HG02943 (cell line): Measurements from ENCODE around the gene RALBP1.

Source experiments
- ATAC-seq: cut with Tn5 transposase; IDR thresholded peaks from one replicate; pipeline ENCODE4 v1.9.1; 2021; ENCODE audit warnings: mild to moderate bottlenecking, low read depth, moderate library complexity; ENCODE audit not compliant: unreplicated experiment

Gene RALBP1

DNA sequence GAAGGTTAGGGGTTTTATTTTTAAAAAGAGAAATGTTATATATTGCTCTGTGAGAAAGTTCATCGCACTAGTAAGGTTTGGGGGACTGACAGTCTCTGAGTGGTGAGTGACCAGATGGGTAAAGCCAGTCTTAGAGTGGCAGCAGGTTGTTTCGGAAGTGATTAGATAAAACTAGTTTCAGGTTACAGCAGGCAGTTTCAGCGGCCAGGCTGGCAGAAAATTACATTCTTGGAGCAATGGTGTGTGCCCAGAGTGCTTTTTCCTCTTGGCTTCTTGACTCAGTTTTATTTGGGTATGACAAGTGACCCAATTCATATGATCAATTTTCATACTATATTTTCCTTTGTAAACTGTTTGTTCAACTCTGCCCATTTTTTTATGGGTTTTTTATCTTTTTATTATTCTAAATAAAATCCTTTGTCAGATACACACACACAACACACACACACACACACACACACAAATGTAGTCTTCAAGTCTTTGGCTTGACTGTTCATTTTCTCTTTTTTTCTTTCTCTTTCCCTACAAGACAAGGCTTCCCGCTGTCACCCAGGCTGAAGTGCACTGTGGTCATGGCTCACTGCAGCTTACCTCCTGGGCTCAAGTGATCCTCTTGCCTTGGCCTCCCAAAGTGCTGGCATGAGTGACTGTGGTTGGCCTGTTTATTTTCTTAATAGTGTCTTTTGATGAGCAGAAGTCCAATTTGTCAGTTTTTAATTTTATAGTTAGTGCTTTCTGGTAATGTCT is 30.9 kb downstream of the RALBP1 start:
- ATAC-seq = no peak

DNA sequence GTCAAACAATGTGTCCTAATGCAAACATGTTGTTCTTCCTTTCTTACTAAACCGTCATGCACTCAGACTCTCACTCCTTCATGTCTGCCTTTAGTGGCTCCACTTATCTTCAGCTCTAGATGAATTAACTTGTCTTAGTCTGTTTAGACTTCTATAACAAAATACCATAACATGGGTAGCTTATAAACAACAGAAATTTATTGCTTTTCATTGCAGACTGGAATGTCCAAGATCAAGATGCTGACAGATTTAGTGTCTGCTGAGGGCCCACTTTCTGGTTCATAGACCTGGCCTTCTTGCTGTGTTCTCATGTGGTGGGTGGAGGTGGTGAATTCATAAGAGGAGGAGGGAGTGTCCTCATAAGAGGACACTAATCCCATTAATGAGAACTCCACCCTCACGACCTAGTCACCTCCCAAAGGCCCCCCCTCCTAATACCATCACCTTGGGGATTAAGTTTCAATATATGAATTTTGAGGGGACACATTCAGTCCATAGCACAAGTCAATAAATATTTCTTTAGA is 32.3 kb downstream of the RALBP1 start:
- no peak for ATAC-seq

DNA sequence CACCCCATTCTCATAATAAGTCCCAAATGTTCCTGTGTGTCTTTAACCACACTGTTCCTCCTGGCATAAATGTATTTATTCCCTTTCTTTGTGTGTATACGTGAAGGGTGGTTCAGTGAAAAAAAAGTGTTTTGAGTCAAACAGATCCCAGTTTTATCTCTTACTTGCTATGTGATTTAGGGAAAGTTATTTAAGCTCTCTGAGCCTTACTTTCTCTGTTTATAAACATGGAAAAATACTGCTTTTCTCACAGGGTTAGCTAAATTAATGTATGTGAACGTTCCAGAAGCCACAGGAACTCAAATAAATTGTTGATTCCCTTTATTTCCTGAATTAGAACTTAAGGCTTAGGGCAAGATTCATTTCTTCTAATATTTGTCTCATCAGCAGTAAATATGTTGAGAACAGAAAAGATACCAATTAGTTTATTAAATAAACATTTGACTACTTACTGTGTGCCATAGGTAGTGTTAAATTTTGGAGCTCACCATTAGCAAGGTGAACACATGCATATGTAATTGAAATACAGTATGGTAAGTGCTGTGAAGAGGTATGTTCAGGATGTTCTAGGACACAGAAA is 33.2 kb downstream of the RALBP1 start:
- ATAC-seq = no peak

DNA sequence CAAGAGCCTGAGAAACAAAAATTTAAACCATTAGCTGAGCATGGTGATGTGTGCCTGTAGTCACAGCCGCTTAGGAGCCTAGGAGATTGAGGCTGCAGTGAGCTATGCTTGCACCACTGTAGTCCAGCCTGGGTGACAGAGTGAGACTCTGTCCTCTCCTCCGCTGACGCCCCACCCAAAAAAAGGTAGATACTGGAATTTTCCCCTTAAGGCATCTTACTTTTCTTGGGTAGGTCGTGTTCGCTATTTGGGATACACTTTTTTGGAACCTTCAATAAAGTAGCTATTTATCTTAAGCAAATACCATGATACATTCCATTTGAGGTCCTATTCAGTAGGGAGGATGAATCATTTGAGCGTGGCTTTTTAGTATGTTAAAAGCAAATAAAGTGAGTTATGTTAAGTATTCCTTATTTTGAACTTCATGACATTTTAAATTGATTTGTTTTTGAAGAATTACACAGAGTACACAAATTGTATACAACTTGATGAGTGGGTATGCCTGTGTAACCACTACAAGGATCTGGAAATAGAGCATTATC is 38.7 kb downstream of the RALBP1 start:
- ATAC-seq = no peak

DNA sequence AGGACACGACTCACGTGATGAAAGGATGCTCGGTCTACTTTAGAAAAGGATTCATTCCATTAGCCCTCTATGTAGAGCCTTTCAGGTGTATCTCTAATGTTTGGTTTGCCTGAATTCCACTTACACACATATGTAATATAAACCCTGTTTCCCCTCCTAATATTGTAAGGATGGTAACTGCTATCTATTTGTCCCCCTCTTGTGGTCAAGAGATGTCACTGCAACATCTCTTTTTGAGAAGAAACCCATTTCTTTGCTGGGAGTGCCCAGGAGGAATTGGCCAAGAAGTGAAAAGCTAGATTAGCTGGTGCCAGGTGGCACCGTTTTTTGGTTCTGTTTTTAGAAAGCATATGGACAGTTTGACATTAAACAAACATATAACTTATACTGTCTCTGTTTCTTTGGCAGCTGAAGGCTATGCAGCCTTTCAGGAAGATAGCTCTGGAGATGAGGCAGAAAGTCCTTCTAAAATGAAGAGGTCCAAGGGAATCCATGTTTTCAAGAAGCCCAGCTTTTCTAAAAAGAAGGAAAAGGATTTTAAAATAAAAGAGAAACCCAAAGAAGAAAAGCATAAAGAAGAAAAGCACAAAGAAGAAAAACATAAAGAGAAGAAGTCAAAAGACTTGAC is 41.2 kb downstream of the RALBP1 start:
- ATAC-seq = no peak

DNA sequence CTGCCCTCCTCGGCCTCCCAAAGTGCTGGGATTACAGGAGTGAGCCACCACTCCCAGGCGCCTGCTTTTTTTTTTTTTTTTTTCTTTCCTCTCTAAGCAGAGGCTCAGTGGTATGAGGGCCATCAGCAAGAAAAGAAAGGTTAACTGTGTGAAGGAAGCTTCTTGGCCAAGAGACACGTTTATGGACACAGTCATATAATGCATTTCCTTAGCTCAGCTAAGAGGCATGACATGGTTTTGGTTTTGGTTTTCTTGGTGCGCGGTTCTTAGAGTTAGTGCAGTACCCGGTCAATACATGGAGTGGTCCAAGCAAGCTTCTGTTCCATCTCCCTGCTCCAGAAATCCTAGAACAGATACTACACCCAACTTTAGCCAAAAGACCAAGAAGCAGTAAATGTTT is 42.6 kb downstream of the RALBP1 start:
- no peak for ATAC-seq

DNA sequence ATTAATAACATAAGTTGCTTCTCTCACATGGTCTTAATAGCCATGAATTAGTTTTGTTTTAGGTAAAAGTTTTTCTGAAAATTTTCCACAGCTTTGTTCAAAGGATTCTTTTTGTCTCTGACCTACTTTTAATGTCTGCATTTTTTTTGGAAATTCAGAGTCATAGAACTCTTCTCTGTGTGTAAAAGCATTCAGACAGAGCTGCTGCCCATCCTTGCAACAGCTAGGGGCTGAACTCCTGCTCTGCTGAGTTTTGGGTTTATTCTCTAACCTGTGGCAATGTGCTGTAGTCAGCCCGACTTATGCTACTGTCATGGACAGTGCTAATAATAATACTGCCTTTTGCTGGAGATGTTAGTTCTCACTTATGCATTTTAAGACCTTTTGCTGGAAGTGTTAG is 44.1 kb downstream of the RALBP1 start:
- no peak for ATAC-seq

DNA sequence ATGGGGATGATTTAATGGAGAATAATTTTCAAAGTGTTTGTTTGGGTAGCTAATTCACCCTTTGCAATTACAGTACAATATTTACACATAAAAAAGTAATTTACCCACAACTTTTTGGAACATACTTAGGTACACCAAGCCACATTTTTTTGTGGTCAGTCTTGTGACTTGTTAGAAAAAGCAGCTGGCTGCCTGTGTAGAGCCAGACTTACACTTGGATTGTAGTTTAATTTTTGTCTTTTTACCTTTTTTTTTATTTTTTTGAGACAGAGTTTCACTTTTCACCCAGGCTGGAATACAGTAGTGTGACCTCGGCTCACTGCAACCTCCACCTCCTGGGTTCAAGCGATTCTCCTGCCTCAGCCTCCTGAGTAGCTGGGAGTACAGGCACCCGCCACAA is 45.4 kb downstream of the RALBP1 start:
- no peak for ATAC-seq

DNA sequence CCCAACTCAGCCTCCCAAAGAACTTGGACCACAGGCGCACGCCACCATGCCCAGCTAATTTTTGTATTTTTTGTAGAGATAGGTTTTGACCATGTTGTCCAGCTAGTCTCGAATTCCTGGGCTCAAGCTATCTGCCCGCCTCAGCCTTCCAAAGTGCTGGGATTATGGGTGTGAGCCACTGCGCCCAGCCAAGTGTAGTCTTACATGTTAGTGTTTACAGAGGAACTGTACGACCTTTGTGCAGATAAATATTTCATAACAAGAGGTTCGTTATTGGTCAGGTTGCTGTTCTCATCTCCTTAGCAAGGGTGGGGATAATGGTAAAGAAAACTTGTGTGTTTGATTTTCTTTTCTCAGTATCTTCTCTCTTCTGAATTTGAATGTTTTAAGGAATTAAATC is 46.5 kb downstream of the RALBP1 start:
- ATAC-seq = no peak

DNA sequence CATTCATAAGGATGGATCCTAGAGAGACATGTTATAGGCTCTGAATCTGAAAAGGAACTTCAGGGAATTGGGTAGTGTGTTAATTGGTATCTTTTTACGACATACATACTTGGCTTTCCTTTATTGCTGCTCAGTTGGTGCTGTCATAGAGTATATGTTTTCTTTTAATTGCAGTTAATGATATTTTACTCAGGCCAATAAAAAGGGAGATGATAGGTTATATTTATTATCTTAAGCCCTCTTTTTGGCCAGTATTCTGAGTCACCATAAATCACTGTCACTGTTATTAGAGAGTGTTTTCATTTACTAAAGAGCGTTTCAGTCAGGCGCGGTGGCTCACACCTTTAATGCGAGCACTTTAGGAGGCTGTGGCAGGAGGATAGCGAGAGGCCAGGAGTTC is 47.6 kb downstream of the RALBP1 start:
- ATAC-seq = no peak

DNA sequence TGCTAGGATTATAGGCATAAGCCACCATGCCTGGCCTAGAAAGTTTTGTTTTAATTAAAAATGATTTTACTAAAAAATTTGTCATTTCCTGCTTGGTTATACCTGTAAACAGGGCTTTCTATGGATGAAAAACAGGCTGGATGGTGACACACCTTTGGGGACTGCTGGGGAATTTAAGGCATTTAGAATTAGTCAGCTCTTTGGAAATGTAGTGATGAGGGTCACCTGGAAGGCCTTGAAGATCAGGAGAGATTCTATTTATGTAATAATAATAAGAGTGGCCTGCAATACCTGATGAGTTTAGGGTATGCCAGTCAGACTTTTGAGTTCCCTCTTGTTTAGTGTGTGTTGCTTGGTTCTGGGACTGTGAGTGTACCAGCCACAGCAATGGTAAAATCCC is 51.1 kb downstream of the RALBP1 start:
- ATAC-seq = no peak

DNA sequence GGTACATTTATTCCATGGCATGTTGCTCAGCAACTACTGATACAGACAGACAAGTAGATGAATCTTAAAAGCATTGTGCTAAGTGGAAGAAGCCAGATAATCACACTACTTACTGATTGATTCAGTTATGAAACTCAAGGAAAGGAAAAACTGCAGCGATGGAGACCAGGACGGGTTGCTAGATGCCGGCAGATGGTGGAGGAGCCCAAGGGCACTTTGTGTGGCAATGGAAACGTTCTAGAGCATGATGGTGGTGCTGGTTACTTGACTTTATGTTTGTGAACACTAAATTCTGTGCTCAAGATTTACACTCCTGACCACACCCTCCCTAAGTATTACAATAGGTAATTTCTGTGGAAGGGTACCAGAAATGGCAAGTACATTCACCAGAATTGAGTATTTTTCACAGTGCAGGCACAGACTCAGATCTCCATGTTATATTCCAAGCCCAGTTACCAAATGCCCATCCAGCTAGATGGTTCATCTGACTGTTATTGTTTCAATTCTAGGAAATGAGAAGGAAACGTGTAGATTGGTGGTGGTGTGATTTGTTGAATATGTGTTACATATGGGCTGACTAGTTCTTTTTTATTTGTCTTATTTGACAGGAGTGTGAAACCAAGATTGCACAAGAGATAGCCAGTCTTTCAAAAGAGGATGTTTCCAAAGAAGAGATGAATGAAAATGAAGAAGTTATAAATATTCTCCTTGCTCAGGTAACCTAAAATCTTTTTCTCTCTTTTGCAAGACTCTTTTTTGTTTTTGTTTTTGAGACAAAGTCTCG is 55.1 kb downstream of the RALBP1 start:
- no peak for ATAC-seq

DNA sequence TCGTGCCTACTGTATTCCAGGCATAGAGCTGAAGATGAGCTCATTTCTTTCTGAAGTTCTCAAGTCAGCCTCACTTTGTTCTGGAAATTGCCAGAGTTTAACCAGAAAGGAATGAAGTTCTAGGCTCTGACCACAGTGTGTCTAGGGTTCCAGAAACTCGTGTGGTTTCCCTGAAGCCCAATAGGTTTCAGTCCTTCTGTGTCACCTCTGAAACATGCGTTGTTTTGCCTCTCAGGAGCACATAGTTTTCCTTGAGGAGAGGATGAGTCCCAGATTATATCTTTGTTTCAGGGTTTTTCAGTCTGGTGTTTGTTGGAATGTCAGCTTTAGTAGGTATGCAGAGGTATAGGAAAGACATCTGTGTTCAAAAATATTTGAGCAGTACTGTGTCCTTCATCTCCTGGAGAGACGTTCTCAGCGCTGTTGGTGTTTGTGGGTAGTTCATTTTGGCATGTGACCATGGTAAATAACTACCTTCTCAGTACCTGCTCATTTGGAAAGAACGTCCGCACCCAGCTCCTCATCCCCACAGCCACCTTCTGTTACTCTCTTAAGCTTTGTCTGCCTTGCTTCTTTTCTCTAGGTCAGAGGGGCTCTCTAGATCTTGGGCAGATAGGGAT is 56.6 kb downstream of the RALBP1 start:
- ATAC-seq = no peak

DNA sequence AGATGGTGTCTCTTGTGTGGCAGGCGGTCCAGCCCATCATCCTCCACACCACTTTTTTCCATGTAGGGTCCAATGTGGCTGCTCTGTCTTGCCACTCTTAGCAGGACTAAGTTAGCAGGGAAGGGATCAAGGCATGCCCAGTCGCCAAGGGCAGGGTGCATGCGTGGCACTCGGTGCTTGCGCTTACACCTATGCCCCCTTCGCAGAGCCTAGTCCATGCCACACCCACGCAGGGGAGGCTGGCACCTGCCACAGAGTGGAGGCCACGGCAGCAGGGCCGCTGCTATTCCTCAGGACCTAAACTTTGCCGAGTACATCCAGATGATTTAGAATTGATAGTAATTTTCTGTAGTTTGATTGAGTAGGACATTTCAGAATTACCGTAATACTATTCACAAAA is 59.5 kb downstream of the RALBP1 start:
- ATAC-seq = no peak

DNA sequence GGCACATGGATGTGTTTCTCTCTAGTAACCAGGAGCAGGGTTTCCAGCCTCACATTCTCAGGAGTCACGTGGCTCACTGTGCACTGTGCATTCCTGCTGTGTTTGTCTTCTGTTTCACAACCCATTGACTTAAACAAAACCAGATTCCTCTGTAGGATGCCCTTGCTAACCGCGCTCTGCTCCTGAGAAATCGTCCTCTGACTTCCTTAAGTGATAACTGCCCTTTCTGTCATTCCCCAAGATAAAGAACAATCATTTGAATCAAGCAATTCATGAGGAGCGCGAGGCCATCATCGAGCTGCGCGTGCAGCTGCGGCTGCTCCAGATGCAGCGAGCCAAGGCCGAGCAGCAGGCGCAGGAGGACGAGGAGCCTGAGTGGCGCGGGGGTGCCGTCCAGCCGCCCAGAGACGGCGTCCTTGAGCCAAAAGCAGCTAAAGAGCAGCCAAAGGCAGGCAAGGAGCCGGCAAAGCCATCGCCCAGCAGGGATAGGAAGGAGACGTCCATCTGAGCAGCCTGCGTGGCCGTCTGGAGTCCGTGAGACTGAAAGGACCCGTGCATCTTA is 60.2 kb downstream of the RALBP1 start:
- ATAC-seq = no peak

DNA sequence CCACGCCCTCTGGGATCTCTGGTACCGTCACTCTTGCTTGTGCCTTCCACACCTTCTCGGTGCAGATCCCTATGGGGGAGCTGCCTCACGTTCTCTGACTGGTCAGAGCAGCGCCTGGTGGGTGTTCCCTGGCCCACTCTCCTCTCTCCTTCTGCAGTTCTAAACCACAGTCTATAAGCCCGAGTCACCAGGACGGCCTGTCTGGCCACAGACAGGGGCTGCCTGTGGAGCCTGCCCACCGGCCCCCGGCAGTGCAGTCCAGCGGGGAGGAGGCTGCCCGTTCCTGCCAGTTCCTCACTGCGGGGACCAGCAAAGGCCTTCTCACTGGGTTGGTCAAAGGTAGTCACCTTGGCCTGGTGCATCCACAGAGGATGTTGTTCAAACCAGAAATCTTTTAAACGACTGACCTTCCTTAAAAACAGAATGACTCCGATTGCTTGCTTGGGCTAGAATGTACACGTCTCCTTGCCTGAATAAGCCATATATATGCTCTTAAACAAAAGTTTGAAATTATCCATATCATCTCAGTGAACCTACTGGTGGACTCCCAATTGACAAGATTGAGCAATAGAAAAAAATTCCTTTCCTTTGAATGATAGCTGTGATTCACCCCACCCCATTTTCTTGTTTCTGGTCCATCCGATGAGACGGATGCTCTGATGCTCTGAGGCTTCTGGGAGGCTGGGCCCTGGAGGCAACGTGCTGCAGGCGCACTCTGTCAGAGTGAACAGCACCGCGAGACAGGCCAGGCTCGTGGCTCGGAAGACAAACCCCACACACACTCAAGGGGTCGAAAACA is 61.2 kb downstream of the RALBP1 start:
- ATAC-seq = no peak

DNA sequence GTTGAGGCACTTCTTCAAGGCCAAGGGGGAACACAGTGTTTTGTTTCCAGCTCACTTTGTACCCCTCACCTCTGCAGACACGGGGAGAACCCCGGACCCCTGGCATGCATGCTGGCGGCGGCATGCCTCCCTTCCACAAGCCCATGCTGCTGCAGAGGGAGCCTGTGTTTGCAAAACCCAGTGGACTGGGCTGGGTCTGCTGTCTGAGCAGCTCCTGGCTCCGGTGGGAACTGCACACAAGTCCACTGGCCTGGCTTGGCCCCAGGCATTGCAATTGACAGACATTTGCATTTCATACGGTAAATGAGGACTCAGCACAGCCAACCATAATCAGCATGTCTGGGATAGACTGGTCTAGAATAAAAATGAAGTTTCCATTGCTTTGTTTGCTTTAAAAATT is 62.4 kb downstream of the RALBP1 start:
- no peak for ATAC-seq

DNA sequence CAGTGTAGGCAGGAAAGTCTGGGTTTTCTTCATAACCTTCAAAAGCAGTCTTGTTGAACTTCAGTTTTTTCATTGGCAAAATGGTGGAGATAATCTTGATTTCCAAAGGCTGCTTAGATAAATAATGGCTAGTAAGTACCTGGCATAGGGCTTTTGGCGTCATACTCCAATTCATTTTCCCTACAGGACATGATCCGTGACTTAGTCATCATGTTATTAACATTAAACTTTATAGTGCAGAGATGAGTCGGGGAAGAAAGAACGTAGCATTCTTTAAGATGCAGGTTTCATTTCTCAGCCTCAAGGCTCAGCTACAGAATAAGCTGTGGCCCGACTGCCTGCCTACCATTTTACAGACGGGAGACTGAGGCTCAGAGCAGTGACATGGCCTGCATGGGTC is 64.0 kb downstream of the RALBP1 start:
- no peak for ATAC-seq

DNA sequence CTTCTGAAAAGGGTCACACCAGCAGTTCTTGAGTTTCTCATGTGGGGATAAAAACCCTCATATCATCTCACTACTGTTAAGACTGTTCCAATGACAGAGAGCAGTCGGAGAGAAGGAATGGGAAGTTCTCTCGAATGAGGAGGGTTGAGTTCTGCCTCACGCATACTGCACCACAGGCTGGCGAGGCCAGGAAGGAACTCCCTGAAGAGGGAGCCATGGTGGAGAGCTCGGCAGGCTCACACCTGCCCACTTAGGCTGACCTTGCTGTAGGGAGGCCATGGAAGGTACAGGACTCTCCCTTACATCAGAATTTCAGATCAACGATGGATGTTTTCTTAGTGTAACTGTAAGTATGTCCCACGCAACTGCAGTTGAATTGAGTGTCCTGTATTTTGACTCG is 64.6 kb downstream of the RALBP1 start:
- no peak for ATAC-seq
